Measurements from ENCODE around the gene CDKN2B. TPM values are rescaled to one million over a fixed set of nuclear protein-coding genes. Genes with fewer than 3 reads are reported as not detected.

The CDKN2B gene
- total and polyA plus RNA-seq, 2 donors (not counting 3 experiments of a cell fraction or from before 2014, with no cell fraction given) = 1.6 to 2.1 TPM

GRCh38 chr9:21996438-21996837 is 12.7 kb downstream of the CDKN2B start:
- no peak overlapping the region for H2AFZ ChIP-seq (ENCODE audit: low read depth, low read length)
- CTCF ChIA-PET = interaction anchor here (4.7 kb wide), 1 partner anchor 11 kb away, joined by 68 read pairs; the partner anchor contains the start of gene CDKN2B
- TF ChIP-seq EZH2 (IDR thresholded peaks at IDR 0.05; ENCODE audit: borderline replicate concordance, low read depth, low read length, severe bottlenecking) (no peak), POLR2AphosphoS5 (IDR thresholded peaks at IDR 0.05; ENCODE audit: insufficient read depth, low read depth, low read length) (no peak), CTCF (IDR thresholded peaks at IDR 0.05; ENCODE audit: extremely low read depth in 1 of 2, insufficient read depth in 1 of 2, low read depth in 1 of 2, low read length in 2 of 2) (no peak), MAX (IDR thresholded peaks at IDR 0.05; ENCODE audit: insufficient read depth, insufficient read length) (no peak), MYC (IDR thresholded peaks at IDR 0.05; ENCODE audit: low read depth, low read length) (no peak), GATA2 (IDR thresholded peaks at IDR 0.05; ENCODE audit: insufficient read depth, insufficient read length, low read depth, low read length) (no peak), JUN (IDR thresholded peaks at IDR 0.05; ENCODE audit: borderline replicate concordance, insufficient read depth, insufficient read length, low read depth) (no peak), POLR2A (IDR thresholded peaks at IDR 0.05; ENCODE audit: low read depth, low read length) (no peak), FOS (IDR thresholded peaks at IDR 0.05; ENCODE audit: borderline replicate concordance, insufficient read depth, low read length) (no peak)
- H3K4me3 ChIP-seq (replicated peaks in 1 of 3; ENCODE audit: insufficient read depth in 1 of 3, low read depth in 1 of 3, low read length in 3 of 3) = no peak overlapping the region
- H3K9ac ChIP-seq (replicated peaks; ENCODE audit: extremely low read depth, insufficient read depth, low read length) = no peak overlapping the region
- peaks cover 2 to 5% of the 10 kb centered on the region in 2 experiments for H3K27me3 ChIP-seq (ENCODE audit: control insufficient read depth in 2 of 2, insufficient read depth in 2 of 2, low read length in 2 of 2)
- DNase-seq (ENCODE audit: low read depth, low spot score) = no peak
- no peaks in the 10 kb centered on the region for H4K20me1 ChIP-seq (replicated peaks; ENCODE audit: control insufficient read depth, extremely low read depth, insufficient read depth, low read length)
- dilution Hi-C loops (cut with MboI; ENCODE audit: extremely low pct_ligation_motif_present, low sequenced_read_pairs) (no loop called here), intact Hi-C loops (cut with micrococcal nuclease) (no loop called here)
- H3K4me1 ChIP-seq (ENCODE audit: control insufficient read depth, extremely low read depth, insufficient read depth, low read length) = peaks cover 7% of the 10 kb centered on the region
- H3K27ac ChIP-seq (ENCODE audit: insufficient read depth, low read depth, low read length) = no peak overlapping the region
- peak; percentile 55 for FAIRE-seq
- no TSS peak for BruUV-seq (replicated peaks)
- no peaks in the 10 kb centered on the region for H3K36me3 ChIP-seq (ENCODE audit: control insufficient read depth in 2 of 2, extremely low read depth in 1 of 2, insufficient read depth in 2 of 2, low read length in 2 of 2)
- H3K9me3 ChIP-seq (replicated peaks; ENCODE audit: control insufficient read depth, insufficient read depth, low read length) = no peaks in the 10 kb centered on the region
- POLR2A ChIA-PET = no interaction called here
- no peaks in the 10 kb centered on the region for H3K79me2 ChIP-seq (ENCODE audit: control insufficient read depth, insufficient read depth, low read length)
- H3K4me2 ChIP-seq (ENCODE audit: insufficient read depth, low read length) = no peak overlapping the region
- no peaks in the 10 kb centered on the region for H3K9me1 ChIP-seq (replicated peaks; ENCODE audit: control insufficient read depth, extremely low read depth, insufficient read depth, low read length)

All from endothelial cell of umbilical vein (primary cell).